MM.1S (cell line): ENCODE measurements around the gene ZNF215.
"Not testable (repeated sequence)": the region's sequence is repeated elsewhere in the genome, so short reads cannot be mapped to it uniquely, and the experiment has no call there.

Experiments used
- EZH2 ChIP-seq: fragments of 300-600 bp; sonication (generic); optimal IDR thresholded peaks from 2 replicates; pipeline ENCODE3; 2017; ENCODE audit warnings: low read depth, mild to moderate bottlenecking, antibody characterized with exemption, low read length, mixed read lengths
- TF ChIP-seq, protein P1 (sequence below): fragments of 300-600 bp; sonication (generic); IDR thresholded peaks from 2 replicates; pipeline ENCODE4 v1.5.1; 2016; ENCODE audit warnings: antibody characterized with exemption, low read length, mixed read lengths

- TF ChIP-seq, protein P1, sequence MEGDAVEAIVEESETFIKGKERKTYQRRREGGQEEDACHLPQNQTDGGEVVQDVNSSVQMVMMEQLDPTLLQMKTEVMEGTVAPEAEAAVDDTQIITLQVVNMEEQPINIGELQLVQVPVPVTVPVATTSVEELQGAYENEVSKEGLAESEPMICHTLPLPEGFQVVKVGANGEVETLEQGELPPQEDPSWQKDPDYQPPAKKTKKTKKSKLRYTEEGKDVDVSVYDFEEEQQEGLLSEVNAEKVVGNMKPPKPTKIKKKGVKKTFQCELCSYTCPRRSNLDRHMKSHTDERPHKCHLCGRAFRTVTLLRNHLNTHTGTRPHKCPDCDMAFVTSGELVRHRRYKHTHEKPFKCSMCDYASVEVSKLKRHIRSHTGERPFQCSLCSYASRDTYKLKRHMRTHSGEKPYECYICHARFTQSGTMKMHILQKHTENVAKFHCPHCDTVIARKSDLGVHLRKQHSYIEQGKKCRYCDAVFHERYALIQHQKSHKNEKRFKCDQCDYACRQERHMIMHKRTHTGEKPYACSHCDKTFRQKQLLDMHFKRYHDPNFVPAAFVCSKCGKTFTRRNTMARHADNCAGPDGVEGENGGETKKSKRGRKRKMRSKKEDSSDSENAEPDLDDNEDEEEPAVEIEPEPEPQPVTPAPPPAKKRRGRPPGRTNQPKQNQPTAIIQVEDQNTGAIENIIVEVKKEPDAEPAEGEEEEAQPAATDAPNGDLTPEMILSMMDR: not testable (repeated sequence)
- TF ChIP-seq EZH2: not testable (repeated sequence)
Measured at GRCh38 chr11:6904804-6905203, 21.4 kb upstream of the ZNF215 start.
